SK-N-SH treated with all-trans-retinoic acid at 6 μM for 48 hours (cell line): ENCODE data around the gene TMED10.

Experiments
- ATAC-seq: fragments of 200-7000 bp; cut with Tn5 transposase; 3 replicates; pipeline ENCODE4 v1.9.1; 2020; ENCODE audit warnings: mild to moderate bottlenecking, moderate library complexity
- ARNTL ChIP-seq: fragments of 450-650 bp; formaldehyde crosslinking; IDR thresholded peaks from 2 replicates; pipeline ENCODE4 v1.5.0; 2020; ENCODE audit warnings: low read depth, mild to moderate bottlenecking, moderate library complexity, borderline replicate concordance
- BACH2 ChIP-seq: fragments of 250-450 bp; sonication (Bioruptor Pico); IDR thresholded peaks from 2 replicates; pipeline ENCODE4 v1.9.0; 2021; ENCODE audit warnings: mild to moderate bottlenecking, borderline replicate concordance
- GLIS3 ChIP-seq: fragments of 250-450 bp; sonication (Bioruptor Pico); IDR thresholded peaks from 2 replicates; pipeline ENCODE4 v1.5.0; 2020; ENCODE audit warnings: mild to moderate bottlenecking, moderate library complexity
- ISL1 ChIP-seq: fragments of 250-450 bp; sonication (Bioruptor Pico); IDR thresholded peaks from 2 replicates; pipeline ENCODE4 v2.1.2; 2022; ENCODE audit warnings: mild to moderate bottlenecking, moderate library complexity
- RARB ChIP-seq: fragments of 250-450 bp; sonication (Bioruptor Pico); IDR thresholded peaks from 2 replicates; pipeline ENCODE4 v1.8.0; 2021; ENCODE audit warnings: mild to moderate bottlenecking, moderate library complexity
- SNAI2 ChIP-seq: fragments of 250-450 bp; sonication (Bioruptor Pico); IDR thresholded peaks from 2 replicates; pipeline ENCODE4 v1.5.0; 2020; ENCODE audit warnings: mild to moderate bottlenecking, moderate library complexity
- TOX ChIP-seq: fragments of 250-450 bp; sonication (Bioruptor Pico); IDR thresholded peaks from 2 replicates; pipeline ENCODE4 v1.8.0; 2021; ENCODE audit warnings: mild to moderate bottlenecking, moderate library complexity, borderline replicate concordance
- ZFP3 ChIP-seq: fragments of 250-450 bp; sonication (Bioruptor Pico); IDR thresholded peaks from 2 replicates; pipeline ENCODE4 v1.5.0; 2020; ENCODE audit warnings: mild to moderate bottlenecking, moderate library complexity
- ZFP30 ChIP-seq: fragments of 450-650 bp; formaldehyde crosslinking; IDR thresholded peaks from 2 replicates; pipeline ENCODE4 v1.5.0; 2022; ENCODE audit warnings: mild to moderate bottlenecking, moderate library complexity
- ZNF565 ChIP-seq: fragments of 450-650 bp; formaldehyde crosslinking; conservative IDR thresholded peaks from 2 replicates; pipeline ENCODE4 v1.5.0; 2020; ENCODE audit warnings: low read depth, mild to moderate bottlenecking, moderate library complexity
- ZNF70 ChIP-seq: fragments of 450-650 bp; formaldehyde crosslinking; IDR thresholded peaks from 2 replicates; pipeline ENCODE4 v1.5.0; 2020; ENCODE audit warnings: mild to moderate bottlenecking, moderate library complexity
- ZNF8 ChIP-seq: fragments of 450-650 bp; formaldehyde crosslinking; IDR thresholded peaks from 2 replicates; pipeline ENCODE4 v1.5.0; 2020; ENCODE audit warnings: mild to moderate bottlenecking, moderate library complexity
- TF ChIP-seq, protein P1 (sequence below): fragments of 250-450 bp; sonication (Bioruptor Pico); IDR thresholded peaks from 2 replicates; pipeline ENCODE4 v1.8.0; 2020; ENCODE audit warnings: mild to moderate bottlenecking, moderate library complexity, borderline replicate concordance
- TF ChIP-seq, protein P2 (sequence below): fragments of 250-450 bp; sonication (Bioruptor Pico); IDR thresholded peaks from 2 replicates; pipeline ENCODE4 v1.5.0; 2020; ENCODE audit warnings: mild to moderate bottlenecking, moderate library complexity
- TF ChIP-seq, protein P3 (sequence below): fragments of 250-450 bp; sonication (Bioruptor Pico); IDR thresholded peaks from 2 replicates; pipeline ENCODE4 v1.5.1; 2021; ENCODE audit warnings: mild to moderate bottlenecking, moderate library complexity
- TF ChIP-seq, protein P4 (sequence below): fragments of 250-450 bp; sonication (Bioruptor Pico); IDR thresholded peaks from 2 replicates; pipeline ENCODE4 v1.8.0; 2021; ENCODE audit warnings: low read depth, mild to moderate bottlenecking, moderate library complexity, borderline replicate concordance

Gene TMED10

DNA sequence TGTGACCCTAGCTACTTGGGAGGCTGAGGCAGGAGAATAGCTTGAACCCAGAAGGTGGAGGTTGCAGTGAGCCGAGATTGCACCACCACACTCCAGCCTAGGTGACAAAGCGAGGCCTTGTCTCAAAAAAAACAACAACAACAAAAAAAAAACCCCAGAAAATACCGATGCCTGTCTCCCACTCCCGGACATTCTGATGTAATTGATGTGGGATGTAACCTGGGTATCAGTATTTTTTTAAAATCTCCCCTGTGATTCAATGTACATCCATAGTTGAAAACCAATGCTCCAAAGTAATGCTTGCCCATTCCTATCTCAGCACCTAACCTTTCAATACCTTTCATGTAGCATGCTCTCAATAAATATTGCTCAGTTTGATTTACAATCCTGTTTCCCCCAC is 11.7 kb upstream of the TMED10 start (continued):
- TF ChIP-seq ARNTL (CRISPR knock-in tag): no peak
- no peak for TF ChIP-seq ZFP3 (CRISPR knock-in tag)
- TF ChIP-seq BACH2 (CRISPR knock-in tag): no peak

DNA sequence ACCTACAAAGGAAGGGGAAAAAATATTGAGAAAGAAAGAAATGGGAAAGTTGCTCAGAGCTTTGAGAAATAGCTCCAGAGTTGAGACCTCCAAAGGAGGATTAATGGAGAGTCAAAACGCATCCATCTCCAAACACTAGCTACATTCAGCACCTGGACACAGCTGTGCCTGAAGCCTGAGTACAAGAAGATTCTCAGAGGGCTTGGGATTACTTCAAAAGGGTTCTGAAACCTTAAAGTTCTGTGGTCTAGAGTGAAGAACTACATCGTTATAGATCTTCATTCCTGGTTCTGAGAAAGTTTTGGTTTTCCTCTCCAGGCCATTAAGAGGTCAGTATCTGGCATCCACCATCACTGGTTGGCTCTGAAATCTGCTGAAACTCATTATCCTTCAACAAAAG is 10.5 kb upstream of the TMED10 start:
- TF ChIP-seq ZNF70: no peak
- TF ChIP-seq, all 23 proteins: peak for 0
- ATAC-seq: no peak

DNA sequence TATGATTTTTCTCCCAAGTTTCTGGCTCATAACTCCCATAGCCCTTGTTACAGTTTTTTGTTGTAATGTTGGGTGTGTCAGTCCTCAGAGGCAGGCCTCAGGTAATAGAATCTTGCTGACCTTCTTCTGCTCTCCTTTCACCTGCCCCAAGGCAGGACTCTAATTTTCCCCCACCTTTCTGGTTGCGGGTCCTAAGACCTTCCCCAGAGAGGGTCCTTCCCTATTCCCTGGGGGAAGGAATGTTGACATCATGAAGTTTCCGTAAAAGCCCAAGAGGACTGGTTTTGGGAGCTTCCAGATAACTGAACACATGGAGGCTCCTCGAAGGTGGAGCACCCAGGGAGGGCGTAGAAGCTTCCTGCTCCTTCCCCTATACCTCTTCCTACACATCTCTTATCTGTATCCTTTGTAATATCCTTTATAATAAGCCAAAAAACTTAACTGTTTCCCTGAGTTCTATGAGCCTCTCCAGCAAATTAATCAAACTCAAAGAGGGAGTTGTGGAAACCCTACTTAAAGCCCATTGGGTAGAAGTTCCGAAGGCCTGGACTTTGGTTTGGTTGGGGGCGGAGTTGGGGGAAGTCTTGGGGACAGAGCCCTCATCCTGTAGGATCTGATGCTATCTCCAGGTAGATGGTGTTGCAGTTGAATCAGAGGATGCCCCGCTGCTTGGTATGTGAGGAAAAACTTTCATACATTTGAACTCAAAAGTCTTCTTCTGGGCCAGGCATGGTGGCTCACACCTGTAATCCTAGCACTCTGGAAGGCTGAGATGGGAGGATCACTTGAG is 9.0 kb upstream of the TMED10 start:
- no peak for TF ChIP-seq ZNF565 (CRISPR knock-in tag)
- TF ChIP-seq TOX (CRISPR knock-in tag): no peak
- no peak for TF ChIP-seq GLIS3 (CRISPR knock-in tag)
- no peak for TF ChIP-seq ZFP30 (CRISPR knock-in tag)
- TF ChIP-seq, protein P1, sequence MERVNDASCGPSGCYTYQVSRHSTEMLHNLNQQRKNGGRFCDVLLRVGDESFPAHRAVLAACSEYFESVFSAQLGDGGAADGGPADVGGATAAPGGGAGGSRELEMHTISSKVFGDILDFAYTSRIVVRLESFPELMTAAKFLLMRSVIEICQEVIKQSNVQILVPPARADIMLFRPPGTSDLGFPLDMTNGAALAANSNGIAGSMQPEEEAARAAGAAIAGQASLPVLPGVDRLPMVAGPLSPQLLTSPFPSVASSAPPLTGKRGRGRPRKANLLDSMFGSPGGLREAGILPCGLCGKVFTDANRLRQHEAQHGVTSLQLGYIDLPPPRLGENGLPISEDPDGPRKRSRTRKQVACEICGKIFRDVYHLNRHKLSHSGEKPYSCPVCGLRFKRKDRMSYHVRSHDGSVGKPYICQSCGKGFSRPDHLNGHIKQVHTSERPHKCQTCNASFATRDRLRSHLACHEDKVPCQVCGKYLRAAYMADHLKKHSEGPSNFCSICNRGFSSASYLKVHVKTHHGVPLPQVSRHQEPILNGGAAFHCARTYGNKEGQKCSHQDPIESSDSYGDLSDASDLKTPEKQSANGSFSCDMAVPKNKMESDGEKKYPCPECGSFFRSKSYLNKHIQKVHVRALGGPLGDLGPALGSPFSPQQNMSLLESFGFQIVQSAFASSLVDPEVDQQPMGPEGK (CRISPR knock-in tag): no peak
- TF ChIP-seq, protein P2, sequence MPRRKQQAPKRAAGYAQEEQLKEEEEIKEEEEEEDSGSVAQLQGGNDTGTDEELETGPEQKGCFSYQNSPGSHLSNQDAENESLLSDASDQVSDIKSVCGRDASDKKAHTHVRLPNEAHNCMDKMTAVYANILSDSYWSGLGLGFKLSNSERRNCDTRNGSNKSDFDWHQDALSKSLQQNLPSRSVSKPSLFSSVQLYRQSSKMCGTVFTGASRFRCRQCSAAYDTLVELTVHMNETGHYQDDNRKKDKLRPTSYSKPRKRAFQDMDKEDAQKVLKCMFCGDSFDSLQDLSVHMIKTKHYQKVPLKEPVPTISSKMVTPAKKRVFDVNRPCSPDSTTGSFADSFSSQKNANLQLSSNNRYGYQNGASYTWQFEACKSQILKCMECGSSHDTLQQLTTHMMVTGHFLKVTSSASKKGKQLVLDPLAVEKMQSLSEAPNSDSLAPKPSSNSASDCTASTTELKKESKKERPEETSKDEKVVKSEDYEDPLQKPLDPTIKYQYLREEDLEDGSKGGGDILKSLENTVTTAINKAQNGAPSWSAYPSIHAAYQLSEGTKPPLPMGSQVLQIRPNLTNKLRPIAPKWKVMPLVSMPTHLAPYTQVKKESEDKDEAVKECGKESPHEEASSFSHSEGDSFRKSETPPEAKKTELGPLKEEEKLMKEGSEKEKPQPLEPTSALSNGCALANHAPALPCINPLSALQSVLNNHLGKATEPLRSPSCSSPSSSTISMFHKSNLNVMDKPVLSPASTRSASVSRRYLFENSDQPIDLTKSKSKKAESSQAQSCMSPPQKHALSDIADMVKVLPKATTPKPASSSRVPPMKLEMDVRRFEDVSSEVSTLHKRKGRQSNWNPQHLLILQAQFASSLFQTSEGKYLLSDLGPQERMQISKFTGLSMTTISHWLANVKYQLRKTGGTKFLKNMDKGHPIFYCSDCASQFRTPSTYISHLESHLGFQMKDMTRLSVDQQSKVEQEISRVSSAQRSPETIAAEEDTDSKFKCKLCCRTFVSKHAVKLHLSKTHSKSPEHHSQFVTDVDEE (CRISPR knock-in tag): no peak
- no peak for TF ChIP-seq SNAI2 (CRISPR knock-in tag)
- TF ChIP-seq, protein P3, sequence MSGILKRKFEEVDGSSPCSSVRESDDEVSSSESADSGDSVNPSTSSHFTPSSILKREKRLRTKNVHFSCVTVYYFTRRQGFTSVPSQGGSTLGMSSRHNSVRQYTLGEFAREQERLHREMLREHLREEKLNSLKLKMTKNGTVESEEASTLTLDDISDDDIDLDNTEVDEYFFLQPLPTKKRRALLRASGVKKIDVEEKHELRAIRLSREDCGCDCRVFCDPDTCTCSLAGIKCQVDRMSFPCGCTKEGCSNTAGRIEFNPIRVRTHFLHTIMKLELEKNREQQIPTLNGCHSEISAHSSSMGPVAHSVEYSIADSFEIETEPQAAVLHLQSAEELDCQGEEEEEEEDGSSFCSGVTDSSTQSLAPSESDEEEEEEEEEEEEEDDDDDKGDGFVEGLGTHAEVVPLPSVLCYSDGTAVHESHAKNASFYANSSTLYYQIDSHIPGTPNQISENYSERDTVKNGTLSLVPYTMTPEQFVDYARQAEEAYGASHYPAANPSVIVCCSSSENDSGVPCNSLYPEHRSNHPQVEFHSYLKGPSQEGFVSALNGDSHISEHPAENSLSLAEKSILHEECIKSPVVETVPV (CRISPR knock-in tag): no peak
- no peak for TF ChIP-seq ZNF8 (CRISPR knock-in tag)
- no peak for ATAC-seq

DNA sequence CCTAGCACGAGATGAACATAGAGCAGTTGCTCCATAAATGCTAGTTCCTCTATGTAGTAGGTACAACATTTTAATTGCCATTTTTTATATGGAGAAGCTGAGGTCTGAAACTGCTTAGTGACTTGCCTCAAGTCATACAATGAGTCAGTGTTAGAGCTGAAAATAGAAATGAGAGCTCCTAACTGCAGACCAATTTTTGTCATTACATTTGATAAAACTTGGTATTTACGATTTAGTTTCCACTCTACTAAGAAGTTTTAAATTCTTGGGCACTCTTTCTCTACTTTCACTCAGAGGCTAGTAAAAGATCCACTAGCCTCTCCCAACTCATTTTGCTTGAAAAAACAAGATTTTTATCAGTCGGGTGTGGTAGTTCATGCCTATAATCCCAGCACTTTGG is 8.1 kb upstream of the TMED10 start:
- peak; percentile 60; the same call in 2 of the 3 replicates for ATAC-seq
- TF ChIP-seq, protein P4, sequence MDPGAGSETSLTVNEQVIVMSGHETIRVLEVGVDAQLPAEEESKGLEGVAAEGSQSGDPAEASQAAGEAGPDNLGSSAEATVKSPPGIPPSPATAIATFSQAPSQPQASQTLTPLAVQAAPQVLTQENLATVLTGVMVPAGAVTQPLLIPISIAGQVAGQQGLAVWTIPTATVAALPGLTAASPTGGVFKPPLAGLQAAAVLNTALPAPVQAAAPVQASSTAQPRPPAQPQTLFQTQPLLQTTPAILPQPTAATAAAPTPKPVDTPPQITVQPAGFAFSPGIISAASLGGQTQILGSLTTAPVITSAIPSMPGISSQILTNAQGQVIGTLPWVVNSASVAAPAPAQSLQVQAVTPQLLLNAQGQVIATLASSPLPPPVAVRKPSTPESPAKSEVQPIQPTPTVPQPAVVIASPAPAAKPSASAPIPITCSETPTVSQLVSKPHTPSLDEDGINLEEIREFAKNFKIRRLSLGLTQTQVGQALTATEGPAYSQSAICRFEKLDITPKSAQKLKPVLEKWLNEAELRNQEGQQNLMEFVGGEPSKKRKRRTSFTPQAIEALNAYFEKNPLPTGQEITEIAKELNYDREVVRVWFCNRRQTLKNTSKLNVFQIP (CRISPR knock-in tag): no peak
- no peak for TF ChIP-seq ISL1 (CRISPR knock-in tag)
- no peak for TF ChIP-seq TOX (CRISPR knock-in tag)
- TF ChIP-seq ZNF8 (CRISPR knock-in tag): no peak
- TF ChIP-seq GLIS3 (CRISPR knock-in tag): no peak
- no peak for TF ChIP-seq ZNF70
- no peak for TF ChIP-seq ARNTL (CRISPR knock-in tag)
- no peak for TF ChIP-seq RARB (CRISPR knock-in tag)
- TF ChIP-seq, protein P1 (CRISPR knock-in tag): no peak
- TF ChIP-seq, all 23 proteins: peak for 0
